ENCODE results near the gene OPN4. TPM values are rescaled to one million over a fixed set of nuclear protein-coding genes. Genes with fewer than 3 reads are reported as not detected.
A peak's percentile ranks its signal among the peaks of the same experiment; 100 is the strongest.

Gene OPN4
- total RNA-seq, 3 donors from 2014 or later (not counting 1 experiment from before 2014, with no cell fraction given): not detected

DNA sequence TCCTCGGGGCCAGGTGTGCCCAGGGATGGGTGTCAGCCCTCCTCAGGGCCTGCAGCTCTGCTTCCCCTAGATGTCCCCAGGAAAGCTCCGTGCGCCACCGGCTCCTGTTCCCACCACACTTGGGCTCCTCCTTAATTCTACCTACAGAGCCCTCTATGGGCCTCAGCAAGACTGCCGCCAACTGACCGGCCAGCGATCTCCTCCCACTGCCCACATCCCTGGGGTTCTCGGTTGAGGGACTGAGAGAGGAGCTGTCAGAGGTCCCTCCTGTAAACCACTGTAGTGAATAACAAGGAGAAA is 8.6 kb downstream of the OPN4 start:
- Histone ChIP-seq H3K4me3 (ENCODE audit: low read length) (no peak overlapping the region), H3K4me1 (ENCODE audit: control insufficient read depth, insufficient read depth, low read length) (no peaks in the 10 kb centered on the region), H3K27ac (ENCODE audit: low read length) (no peak overlapping the region), H3K36me3 (ENCODE audit: control insufficient read depth, insufficient read depth, low read length) (no peaks in the 10 kb centered on the region), H3K9me3 (ENCODE audit: control insufficient read depth, insufficient read depth, low read length) (no peaks in the 10 kb centered on the region), H3K27me3 (ENCODE audit: control insufficient read depth, insufficient read depth, low read length) (no peaks in the 10 kb centered on the region)
- H3K27me3 Mint-ChIP-seq (ENCODE audit: low read depth in 2 of 2): no peaks in the 10 kb centered on the region
- TF ChIP-seq, protein P1, sequence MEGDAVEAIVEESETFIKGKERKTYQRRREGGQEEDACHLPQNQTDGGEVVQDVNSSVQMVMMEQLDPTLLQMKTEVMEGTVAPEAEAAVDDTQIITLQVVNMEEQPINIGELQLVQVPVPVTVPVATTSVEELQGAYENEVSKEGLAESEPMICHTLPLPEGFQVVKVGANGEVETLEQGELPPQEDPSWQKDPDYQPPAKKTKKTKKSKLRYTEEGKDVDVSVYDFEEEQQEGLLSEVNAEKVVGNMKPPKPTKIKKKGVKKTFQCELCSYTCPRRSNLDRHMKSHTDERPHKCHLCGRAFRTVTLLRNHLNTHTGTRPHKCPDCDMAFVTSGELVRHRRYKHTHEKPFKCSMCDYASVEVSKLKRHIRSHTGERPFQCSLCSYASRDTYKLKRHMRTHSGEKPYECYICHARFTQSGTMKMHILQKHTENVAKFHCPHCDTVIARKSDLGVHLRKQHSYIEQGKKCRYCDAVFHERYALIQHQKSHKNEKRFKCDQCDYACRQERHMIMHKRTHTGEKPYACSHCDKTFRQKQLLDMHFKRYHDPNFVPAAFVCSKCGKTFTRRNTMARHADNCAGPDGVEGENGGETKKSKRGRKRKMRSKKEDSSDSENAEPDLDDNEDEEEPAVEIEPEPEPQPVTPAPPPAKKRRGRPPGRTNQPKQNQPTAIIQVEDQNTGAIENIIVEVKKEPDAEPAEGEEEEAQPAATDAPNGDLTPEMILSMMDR (IDR thresholded peaks at IDR 0.05): no peak
- intact Hi-C loops (cut with micrococcal nuclease): no loop called here
- DNase-seq (no peak), ATAC-seq (peak in 1 of 3 donors; percentile 16)
- H3K9me3 Mint-ChIP-seq: no peaks in the 10 kb centered on the region
- H3K27ac Mint-ChIP-seq: no peak overlapping the region
- no peak overlapping the region for H3K4me3 Mint-ChIP-seq
- H3K36me3 Mint-ChIP-seq: no peaks in the 10 kb centered on the region
- no peaks in the 10 kb centered on the region for H3K4me1 Mint-ChIP-seq
- 96% methylated on average over 5 of the region's 8 CpGs for WGBS (ENCODE audit: insufficient coverage)

DNA sequence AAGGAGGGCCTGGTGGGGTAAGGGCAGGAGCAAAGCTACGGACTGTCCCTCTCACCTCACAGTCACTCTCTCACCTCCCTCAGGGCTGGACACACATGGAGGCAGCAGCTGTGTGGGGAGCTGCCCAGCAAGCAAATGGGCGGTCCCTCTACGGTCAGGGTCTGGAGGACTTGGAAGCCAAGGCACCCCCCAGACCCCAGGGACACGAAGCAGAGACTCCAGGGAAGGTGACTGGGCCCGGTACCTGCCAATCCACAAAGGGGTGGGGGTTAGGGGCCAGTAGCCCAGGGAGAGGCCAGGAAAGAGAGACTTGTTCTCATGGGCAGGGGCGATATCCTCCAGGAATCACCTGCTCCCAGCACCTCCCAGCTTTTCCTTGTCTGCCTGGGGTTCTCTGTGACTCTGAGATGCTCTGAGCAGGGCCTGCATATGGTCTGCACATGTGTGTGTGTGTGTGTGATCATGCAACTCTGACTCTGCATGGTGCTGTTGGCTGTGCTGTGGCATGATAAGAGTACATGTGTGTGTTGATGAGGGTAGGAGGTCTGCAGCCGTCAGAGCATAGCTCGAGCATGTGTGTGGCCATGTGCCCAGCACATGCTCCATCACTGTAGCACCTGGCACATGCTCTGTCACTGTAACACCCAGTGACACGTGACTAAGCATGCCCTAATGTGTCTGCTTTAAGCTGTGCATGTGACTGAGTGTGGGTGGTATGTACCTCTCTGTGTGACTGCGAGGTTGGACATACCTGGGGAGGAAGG is 9.4 kb downstream of the OPN4 start:
- Histone ChIP-seq H3K27ac (ENCODE audit: low read length) (no peak overlapping the region), H3K9me3 (ENCODE audit: control insufficient read depth, insufficient read depth, low read length) (no peaks in the 10 kb centered on the region), H3K4me1 (ENCODE audit: control insufficient read depth, insufficient read depth, low read length) (no peaks in the 10 kb centered on the region), H3K4me3 (ENCODE audit: low read length) (no peak overlapping the region), H3K27me3 (ENCODE audit: control insufficient read depth, insufficient read depth, low read length) (no peaks in the 10 kb centered on the region), H3K36me3 (ENCODE audit: control insufficient read depth, insufficient read depth, low read length) (no peaks in the 10 kb centered on the region)
- ATAC-seq: no peak
- Mint-ChIP-seq H3K36me3 (no peaks in the 10 kb centered on the region), H3K9me3 (no peaks in the 10 kb centered on the region), H3K27me3 (ENCODE audit: low read depth in 2 of 2) (no peaks in the 10 kb centered on the region), H3K27ac (no peak overlapping the region), H3K4me3 (no peak overlapping the region), H3K4me1 (no peaks in the 10 kb centered on the region)
- DNase-seq: no peak
- WGBS (ENCODE audit: insufficient coverage): 89% methylated on average over 10 of the region's 10 CpGs
- TF ChIP-seq, protein P1 (IDR thresholded peaks at IDR 0.05): no peak
- intact Hi-C loops (cut with micrococcal nuclease): no loop called here

DNA sequence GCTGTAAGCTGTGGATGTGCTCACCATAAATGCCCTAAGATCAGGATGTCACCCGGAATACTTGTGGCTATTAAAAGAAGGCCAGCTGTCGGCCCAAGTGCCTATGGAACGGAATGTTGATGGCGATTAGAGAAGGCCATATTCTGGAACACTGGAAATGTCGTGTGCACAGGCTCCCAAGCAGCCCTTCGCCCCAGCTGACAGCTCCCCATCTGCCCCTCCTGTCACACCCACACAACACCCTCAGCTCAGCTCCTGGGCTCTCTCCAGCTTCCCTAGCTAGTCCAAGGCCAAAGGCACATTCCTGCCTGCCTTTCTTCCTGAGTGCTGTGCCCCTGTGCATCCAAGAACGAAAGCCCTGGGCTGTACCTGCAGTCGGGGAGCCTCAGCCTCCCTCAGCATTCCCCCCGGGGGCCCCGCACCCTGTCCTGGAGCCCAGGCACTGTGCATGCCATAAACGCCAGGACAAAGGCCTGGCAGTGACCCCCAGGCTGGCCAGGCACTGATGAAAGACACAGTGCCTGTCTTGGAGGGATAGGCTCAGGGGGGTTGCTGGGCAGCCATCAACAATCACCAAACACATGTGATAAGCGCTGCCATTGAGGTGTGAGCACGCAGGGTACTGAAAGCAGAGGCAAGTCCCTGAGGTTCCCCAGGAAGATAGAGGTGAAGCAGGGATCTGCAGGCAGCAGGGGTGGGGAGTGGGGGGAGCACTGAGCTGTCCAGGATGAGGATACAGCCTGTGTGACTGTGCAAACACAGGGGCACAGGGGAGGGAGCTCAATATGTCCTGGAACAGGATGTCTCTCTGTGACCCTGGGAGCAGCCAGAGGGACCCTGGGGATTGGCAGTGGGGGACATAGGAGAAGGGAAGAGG is 10.2 kb downstream of the OPN4 start:
- no peak overlapping the region for H3K4me3 Mint-ChIP-seq
- WGBS (ENCODE audit: insufficient coverage): 87% methylated on average over 13 of the region's 13 CpGs
- H3K36me3 Mint-ChIP-seq: no peaks in the 10 kb centered on the region

More for the DNA sequence above, 10.2 kb downstream of the OPN4 start:
- Histone ChIP-seq H3K4me3 (ENCODE audit: low read length) (no peak overlapping the region), H3K27ac (ENCODE audit: low read length) (no peak overlapping the region), H3K36me3 (ENCODE audit: control insufficient read depth, insufficient read depth, low read length) (no peaks in the 10 kb centered on the region), H3K27me3 (ENCODE audit: control insufficient read depth, insufficient read depth, low read length) (no peaks in the 10 kb centered on the region), H3K9me3 (ENCODE audit: control insufficient read depth, insufficient read depth, low read length) (no peaks in the 10 kb centered on the region), H3K4me1 (ENCODE audit: control insufficient read depth, insufficient read depth, low read length) (no peaks in the 10 kb centered on the region)
- Mint-ChIP-seq H3K27me3 (ENCODE audit: low read depth in 2 of 2) (no peaks in the 10 kb centered on the region), H3K9me3 (no peaks in the 10 kb centered on the region), H3K27ac (no peak overlapping the region), H3K4me1 (no peaks in the 10 kb centered on the region)
- DNase-seq (no peak), ATAC-seq (no peak)
- TF ChIP-seq, protein P1 (IDR thresholded peaks at IDR 0.05): no peak
- intact Hi-C loops (cut with micrococcal nuclease): no loop called here
